GM19395 (cell line): ENCODE results near the gene PPP1R3C.

Experiments
- ATAC-seq: cut with Tn5 transposase; IDR thresholded peaks from one replicate; pipeline ENCODE4 v1.9.1; 2021; ENCODE audit warnings: mild to moderate bottlenecking, moderate library complexity; ENCODE audit not compliant: unreplicated experiment

Gene PPP1R3C

DNA sequence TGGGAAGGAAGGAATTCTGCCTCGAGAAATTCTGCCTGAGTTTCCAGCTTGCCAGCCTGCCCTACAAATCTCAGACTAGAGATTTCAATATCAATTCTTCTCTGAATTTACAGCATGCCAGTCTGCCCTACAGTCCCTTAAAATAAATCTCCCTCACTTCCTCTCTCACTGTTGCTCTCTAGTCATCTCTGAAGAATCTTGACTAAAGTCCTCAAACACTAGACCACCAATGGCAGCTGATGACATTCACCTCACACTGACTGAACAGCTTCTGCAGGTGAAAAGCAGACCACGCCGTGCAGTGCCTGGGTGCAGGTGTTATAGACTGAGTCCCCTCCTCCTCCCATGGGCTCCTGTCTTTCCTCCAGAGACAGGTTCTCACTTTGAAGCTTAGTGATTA lies 30.4 kb downstream of the PPP1R3C start:
- ATAC-seq: no peak

DNA sequence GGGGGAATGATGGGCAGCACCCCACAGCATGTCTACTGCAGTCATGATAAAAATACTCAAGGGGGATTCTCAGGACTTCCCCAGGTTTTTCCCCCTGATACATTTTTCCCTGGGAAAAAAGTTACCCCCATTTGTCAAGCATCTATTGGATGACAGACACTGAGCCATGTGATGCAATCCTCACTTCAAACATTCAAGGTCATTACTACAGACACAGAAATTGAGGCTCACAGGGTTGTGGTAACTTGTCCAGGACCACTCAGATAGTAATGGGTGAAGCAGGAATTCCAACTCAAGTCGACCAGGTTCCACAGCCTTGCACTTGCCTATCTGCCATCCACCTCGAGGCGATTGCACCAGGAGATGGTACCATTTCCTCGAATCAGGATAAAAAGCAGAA lies 31.7 kb downstream of the PPP1R3C start:
- ATAC-seq: no peak

DNA sequence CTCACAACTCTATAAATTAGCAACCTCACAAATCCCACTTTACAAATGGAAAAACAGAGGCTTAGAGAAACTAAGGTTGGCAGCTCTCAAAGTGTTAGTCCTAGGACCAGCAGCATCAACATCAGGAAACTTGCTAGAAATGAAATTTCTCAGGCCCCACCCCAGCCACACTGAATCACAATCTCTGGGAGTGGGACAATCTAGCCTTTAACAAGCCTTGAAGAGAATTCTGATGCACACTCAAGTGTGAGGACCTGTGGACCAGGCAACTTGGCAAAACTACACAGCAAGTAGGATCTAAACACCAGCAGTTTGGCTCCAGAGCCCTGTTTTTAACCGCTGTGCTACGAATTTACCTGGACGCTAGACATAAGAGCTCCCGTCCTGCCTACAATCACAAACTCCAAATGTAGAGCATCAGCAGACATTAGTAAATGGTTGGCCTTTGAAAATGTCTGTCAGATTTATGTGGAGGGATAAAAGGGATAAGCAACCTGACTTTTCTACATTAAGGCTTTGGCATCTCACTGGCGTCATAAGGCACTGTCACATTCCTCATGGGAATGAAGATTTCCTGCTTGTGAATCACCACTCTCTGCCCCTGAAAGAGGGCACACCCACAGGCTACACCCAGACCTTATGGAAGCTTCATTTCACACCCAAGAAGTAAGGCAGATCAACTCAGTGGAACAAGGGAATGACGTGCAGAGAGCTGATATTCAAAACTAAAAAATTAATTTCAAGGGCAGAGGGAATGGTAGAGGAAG lies 34.5 kb downstream of the PPP1R3C start:
- no peak for ATAC-seq

DNA sequence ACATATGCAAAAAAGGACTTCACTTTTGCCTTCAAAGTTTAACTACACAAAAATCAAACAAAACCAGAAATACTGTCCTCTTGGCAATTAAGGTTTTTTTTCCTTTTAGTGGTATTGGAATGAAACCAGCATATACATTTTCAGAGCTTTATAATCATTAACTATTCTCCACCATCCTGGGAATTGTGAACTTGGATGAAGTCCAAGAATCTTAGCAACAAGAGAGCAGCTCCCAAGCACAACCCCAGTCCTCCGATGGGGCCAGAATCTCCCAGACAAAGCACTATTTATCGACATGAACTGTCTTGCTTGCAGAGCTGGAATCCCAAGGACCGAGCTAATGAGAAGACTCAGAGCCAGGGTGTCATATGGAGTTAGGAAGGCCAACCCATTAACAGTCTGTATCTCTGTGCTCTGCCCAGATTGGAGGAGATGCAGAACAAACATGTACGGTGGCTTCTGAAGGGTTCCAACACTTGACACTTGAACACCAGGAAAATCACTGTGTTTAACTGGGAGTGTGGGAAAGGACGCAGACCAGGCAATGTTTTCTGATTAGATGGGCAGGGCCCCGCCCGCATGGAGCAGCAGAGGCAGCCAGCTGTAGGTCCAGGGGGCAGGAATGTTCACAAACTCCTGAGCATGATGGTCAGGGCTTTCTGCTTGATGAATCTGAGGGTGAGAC lies 35.5 kb downstream of the PPP1R3C start:
- no peak for ATAC-seq

DNA sequence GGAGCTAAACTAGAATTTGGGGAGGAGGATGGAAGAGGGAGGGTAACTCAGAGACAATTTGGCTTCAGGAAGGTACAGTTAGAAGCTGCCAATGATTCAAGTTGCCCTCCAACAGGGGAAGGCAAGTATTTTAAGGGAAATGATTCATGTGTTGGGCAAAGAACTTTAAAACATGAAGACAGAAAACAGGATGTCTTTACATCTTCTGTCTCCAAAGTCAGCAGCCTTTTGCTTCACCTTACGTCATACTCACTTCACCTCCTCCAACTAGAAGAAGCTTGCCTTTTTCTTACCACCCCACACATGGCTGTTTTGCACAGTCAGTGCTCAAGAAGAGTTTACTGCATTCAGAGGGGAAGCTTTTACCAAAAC lies 36.1 kb downstream of the PPP1R3C start:
- ATAC-seq: no peak

DNA sequence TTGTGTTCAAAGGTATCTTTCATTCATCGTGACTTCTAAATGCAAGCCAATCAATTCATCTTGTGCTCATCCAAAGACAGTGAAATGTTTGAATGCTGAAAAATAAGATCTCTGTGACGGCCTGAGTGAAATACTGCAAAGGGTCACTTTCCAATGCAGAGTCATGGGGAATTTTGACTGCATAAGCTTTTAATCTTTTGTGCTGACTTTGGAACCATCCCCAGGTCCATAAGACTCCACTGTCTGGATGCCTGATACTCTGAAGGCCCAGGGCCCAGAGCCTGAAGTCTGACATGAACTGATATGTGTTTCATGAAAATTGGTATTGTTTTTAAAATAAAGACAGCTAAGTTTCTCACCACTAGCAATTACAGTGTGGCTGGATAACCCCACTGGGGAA lies 39.0 kb downstream of the PPP1R3C start:
- ATAC-seq: no peak

DNA sequence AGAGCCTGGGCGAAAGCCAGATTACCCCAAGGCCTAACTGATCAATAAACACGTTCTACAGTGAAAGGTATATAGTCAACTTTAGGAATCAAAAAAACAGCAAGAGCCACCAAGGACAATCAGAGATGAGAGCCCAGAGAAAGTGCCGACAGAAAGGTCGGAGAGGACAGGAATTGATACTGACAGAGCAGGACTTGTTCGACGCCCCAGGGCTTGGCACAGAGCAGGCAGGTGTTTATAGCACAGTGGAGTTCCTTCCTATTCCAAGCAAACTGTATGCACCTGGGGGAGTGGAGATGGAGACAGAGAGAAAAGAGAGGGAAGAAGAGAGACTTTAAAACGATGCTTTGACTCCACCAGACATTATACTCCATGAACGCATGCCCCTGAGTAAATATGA lies 39.5 kb downstream of the PPP1R3C start:
- no peak for ATAC-seq

DNA sequence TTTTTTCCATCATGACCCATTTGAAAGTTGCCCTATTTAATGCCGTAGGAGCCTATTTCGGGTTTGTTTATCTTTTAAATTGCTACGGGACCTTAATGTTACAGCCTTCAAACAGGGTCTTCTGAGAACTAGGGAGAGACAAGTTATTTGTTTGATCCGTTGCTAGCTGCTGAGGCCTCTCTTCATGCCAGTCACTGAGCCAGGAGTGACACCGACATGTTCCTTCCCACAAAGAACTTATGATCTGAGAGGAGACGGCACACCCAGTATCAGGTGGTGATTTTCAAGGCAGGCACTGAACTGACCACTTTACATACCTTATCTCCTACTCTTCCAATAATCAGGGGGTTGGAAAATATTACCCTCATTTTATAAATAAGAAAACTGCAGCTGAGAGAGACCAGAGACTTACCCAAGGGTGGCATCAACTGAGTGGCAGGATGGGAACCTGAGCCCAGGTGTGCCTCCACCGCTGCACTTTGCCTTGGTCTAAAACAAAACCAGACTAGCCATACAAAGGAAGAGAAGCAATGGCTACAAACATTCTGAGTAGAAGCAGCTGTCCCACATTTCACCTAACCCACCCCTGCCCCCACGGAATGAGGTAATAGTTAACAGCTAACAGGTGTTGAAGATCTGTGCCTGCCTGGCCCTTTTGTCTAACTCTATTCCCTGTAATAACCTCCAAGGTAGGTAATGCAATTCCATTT lies 40.5 kb downstream of the PPP1R3C start:
- no peak for ATAC-seq

DNA sequence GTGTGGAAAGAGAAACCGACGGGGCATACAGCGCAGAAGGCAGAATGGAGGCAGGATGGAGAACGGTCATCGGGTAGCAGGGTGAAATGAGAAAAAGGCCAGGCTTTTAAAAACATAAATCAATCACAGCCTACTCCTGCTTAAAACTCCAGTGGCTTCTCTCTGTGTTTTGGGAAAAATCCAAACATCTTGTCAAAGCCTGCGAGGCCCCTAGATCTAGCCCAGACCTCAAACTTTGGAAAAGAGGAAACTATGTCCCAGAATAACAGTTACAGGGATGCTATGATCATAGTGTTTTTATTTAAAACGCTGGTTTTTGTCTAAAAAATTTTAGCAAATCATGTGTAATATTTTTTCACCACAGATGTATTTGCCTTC lies 41.1 kb downstream of the PPP1R3C start:
- no peak for ATAC-seq

DNA sequence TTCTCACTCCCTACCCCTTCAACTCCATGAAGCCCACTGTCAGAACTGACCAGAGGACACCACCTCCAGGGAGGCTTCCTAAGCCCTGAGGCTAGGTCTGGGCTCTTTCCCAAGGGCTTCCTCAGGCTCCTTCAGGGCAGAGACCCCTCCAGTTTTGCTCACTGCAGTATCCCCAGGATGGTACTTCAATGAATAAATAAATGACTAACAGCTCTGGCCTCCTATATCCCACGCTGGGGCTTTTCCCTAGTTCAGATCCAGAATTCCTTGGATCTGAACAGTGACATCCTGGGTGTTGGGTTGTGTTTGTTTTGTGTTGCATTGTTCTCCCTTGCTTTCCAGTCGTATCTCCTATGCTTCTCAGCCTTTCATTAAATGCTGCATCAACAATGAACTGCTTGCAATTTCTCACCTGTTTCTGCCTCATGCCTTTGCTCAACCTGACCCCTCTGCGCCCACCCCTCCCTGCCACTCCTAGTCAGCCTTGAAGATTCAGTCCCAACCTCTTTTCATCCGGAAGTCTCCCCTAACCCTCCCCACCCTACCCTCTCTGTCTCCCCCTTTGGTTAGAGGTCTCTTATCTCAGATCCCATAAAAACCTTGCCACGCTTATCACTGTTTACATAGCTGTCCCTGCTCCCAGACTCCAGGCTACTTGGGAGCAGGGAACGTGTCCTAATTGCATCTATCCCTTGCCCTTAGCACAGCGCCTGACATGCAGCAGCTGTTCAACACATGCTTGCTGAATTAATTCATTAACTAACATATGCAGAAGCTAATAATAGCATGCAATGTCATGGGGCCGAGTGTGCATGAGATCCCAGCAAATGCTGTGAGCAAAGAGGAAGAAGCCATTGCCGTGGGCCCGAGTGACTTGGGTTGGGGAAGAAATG lies 41.7 kb downstream of the PPP1R3C start:
- ATAC-seq: no peak

DNA sequence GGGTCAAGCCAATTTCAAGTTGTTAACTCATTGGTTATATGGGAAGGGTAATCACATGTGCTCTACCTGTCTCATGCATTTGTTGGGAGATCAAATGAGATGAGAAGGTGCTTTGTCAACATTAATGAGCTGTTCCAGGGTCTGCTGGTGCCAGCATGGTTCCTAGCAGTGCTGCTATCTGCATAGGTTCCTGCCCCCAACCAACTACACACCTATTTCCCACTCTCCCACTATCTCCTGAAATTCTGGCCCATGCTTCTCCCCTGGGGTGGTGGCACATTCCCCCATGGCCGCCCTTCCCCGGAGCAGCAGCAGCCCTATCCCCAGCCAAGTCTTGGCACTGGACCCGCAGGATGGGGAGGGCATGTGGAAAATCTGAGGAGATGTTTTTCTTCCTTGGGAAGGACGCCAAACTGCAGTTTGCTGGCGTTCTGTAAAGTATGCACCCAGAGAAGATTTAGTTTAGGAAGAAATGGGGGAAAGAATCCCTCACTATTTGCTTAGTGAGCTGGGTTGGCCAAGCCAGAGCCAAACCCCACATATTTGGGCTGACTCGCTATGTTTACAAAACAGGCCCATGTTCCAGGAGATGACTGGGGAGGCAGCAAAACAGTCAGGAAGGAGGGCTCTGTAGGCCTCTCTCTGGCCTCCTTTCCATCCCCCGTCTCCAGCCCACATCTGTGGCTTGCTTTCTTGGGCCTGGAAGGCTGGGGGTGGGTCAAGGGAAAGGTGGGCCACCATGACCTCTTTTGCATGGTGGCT lies 42.5 kb downstream of the PPP1R3C start:
- no peak for ATAC-seq

DNA sequence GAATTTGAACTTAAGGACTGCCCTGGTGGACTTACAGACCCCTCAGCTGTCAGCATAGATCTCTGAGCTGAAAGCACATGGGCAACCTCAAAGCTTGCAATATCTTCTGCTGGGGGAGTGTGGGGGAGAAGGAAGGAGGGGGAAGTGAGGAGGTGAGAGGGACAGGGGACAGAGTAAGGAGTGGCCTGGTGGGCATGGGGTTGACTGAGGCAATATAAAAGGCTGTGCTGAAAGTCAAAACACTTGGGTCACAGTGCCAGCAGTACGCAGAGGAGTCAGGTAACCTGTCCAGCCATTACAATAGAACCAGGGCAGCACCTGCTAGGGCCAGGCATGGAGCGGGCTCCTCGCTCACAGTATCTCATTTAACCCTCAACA lies 43.2 kb downstream of the PPP1R3C start:
- no peak for ATAC-seq

DNA sequence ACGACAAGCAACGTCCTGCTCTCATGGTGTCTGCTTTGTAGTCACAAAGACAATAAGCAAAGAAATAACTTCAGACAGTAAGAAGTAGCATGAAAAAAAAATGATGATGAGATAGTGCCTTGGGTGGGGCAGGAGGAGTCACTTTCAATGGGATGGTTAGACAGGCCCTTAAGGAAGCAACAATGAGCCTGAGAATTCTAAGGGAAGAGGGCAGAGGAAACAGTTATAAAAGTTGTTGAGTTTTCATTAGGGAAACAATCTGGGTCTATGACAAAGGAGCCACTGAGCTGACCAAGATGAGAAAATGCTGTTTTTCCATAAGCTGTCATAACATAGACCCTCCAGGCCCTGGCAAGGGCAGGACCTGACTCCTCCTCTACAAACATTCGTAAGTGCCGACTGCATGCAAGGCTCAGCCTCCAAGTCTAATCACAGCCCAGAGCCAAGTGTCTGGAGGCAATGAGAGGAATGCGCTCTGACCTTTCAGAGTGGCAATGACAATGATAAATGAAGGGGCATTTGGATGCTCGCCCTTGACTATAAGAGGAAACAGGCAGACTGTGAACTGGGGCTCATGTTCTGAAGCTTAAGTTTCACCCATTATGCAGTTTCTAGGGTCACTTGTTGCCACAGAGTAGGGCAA lies 43.7 kb downstream of the PPP1R3C start:
- ATAC-seq: no peak

DNA sequence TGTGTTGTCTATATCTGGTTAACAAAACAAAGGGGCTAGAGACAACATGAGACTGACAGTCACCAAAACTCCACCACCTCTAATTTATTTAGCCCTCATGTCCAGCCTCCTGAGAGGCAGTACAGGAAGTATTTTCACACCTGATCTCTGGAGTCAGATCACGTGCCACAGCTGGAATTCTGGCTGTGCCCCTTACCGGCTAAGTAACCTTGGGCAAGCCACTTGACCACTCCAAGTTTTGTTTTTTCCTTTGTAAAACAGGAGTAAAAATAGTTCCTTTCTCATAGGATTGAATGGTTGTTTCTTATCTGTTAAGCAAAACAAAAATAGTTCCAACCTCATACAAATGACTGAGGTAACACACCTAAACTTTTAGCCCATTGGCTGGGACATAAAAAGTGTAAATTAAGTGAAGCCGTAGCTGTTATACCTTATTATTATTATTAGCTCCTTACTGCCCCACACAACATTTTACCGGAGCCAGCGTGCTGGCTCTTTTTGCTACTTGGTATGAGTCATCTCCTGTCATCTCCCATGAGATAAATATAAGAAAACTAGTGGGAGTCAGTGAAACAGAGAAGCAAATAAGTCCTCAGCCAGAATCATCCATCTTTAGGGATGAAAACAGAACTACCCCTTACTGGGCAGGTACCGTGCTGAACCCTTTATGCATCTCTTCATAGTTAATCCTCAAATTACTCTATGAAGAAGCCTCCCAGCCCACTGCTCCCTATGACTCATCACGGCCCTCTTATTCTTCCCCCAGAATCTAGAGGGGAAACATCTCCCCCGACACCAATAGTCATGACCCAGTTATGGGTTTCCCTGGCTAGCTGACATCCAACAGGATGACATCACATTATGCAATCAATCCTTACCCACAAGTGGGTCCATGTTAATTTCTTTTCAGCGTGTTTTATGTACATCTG lies 44.9 kb downstream of the PPP1R3C start:
- ATAC-seq: no peak

DNA sequence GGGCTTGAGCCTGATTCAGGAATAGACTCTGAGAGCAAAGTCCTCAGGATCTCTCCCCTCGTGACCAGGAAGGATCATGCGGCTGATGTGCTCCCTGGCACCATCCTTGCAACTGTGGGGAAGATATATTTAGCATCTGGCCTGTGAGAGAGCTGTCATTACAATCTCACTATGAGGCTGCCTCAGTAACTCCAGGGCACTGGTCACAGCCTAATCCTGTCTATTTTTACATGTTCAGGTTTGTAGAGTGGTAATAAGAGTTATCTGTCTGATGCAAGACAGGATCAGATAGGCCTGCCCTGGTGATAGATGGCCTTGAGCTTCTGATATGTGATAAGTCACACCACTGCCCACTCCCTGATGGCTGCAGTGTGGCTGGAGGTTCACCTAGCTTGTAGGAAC lies 50.7 kb downstream of the PPP1R3C start:
- ATAC-seq: no peak

DNA sequence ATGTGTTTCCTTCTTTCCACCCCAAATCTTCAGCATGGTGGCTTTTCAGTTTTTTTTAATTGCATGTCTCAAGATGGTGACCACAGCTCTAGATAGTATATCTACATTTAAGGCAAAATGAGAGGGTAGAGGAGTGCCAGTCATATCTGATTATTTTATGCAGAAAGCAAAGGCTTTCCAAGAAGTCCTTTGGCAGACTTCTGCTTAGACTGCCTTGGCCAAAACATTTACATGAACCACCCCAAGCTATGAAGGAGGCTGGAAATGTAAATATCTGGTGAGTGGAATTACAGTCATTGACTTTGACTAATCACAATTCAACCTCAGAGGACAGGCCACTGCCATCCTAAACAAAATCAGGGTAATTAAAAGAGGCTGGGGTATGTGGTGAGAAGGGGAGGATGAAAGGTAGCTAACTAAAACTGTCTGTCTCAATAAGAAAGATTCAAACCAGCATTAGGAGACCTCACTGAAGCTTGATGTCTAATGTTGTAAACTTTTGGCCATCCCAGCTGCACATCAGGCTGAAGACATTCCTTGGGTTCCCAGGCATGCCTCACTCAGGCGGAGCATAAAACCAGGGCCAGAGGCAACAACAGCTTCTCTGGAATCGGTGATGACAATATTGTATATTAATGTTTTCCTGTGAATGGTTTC lies 53.4 kb downstream of the PPP1R3C start:
- no peak for ATAC-seq
